Measurements from ENCODE around the gene SHB.

SHB gene

GRCh38 chr9:37947977-37948376 is 121.0 kb downstream of the SHB start:
- DNase-seq: no peak

- no peak for DNase-seq
These were observed 121.6 kb downstream of the SHB start for GRCh38 chr9:37947471-37947870.

GRCh38 chr9:37946971-37947370 is 122.1 kb downstream of the SHB start:
- DNase-seq: no peak

GRCh38 chr9:37946041-37946440 is 123.0 kb downstream of the SHB start:
- no peak for DNase-seq

GRCh38 chr9:37944671-37945481 is 124.2 kb downstream of the SHB start:
- no peak for DNase-seq

- DNase-seq: no peak
These were observed 124.8 kb downstream of the SHB start for GRCh38 chr9:37944266-37944650.

GRCh38 chr9:37943345-37944265 is 125.4 kb downstream of the SHB start:
- DNase-seq: no peak

GRCh38 chr9:37942621-37943344 is 126.2 kb downstream of the SHB start:
- no peak for DNase-seq

GRCh38 chr9:37941253-37941652 is 127.8 kb downstream of the SHB start:
- no peak for DNase-seq

GRCh38 chr9:37939575-37940095 is 129.4 kb downstream of the SHB start:
- DNase-seq: no peak

- DNase-seq: no peak
These were observed 130.7 kb downstream of the SHB start for GRCh38 chr9:37938121-37938891.

- no peak for DNase-seq
These were observed 131.7 kb downstream of the SHB start for GRCh38 chr9:37937366-37937765.

GRCh38 chr9:37936965-37937364 is 132.1 kb downstream of the SHB start:
- no peak for DNase-seq

- DNase-seq: no peak
These were observed 132.7 kb downstream of the SHB start for GRCh38 chr9:37936376-37936775.

GRCh38 chr9:37935096-37935495 is 133.9 kb downstream of the SHB start:
- DNase-seq: no peak

GRCh38 chr9:37931592-37931991 is 137.4 kb downstream of the SHB start:
- no peak for DNase-seq

- no peak for DNase-seq
These were observed 139.6 kb downstream of the SHB start for GRCh38 chr9:37929441-37929895.

- DNase-seq: no peak
These were observed 140.2 kb downstream of the SHB start for GRCh38 chr9:37928552-37929430.

- no peak for DNase-seq
These were observed 141.2 kb downstream of the SHB start for GRCh38 chr9:37927601-37928551.

- no peak for DNase-seq
These were observed 141.9 kb downstream of the SHB start for GRCh38 chr9:37927132-37927531.
